ENCODE data around the gene HOXC10.

Gene HOXC10

DNA sequence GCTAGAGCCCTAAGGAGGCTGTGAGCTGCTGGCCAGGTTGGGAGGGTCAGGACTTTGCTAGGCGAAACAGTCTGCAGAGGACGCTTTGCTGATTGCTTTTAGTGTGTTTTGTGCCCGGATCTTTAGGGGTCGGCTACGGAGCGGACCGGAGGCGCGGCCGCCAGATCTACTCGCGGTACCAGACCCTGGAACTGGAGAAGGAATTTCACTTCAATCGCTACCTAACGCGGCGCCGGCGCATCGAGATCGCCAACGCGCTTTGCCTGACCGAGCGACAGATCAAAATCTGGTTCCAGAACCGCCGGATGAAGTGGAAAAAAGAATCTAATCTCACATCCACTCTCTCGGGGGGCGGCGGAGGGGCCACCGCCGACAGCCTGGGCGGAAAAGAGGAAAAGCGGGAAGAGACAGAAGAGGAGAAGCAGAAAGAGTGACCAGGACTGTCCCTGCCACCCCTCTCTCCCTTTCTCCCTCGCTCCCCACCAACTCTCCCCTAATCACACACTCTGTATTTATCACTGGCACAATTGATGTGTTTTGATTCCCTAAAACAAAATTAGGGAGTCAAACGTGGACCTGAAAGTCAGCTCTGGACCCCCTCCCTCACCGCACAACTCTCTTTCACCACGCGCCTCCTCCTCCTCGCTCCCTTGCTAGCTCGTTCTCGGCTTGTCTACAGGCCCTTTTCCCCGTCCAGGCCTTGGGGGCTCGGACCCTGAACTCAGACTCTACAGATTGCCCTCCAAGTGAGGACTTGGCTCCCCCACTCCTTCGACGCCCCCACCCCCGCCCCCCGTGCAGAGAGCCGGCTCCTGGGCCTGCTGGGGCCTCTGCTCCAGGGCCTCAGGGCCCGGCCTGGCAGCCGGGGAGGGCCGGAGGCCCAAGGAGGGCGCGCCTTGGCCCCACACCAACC, 44.8 kb downstream of the HOXC10 start:
- DNase-seq (ENCODE audit: low read depth, low spot score) = no peak

DNA sequence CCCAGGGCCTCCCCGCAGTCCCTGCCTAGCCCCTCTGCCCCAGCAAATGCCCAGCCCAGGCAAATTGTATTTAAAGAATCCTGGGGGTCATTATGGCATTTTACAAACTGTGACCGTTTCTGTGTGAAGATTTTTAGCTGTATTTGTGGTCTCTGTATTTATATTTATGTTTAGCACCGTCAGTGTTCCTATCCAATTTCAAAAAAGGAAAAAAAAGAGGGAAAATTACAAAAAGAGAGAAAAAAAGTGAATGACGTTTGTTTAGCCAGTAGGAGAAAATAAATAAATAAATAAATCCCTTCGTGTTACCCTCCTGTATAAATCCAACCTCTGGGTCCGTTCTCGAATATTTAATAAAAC, 45.5 kb downstream of the HOXC10 start:
- no peak for DNase-seq (ENCODE audit: low read depth, low spot score)

DNA sequence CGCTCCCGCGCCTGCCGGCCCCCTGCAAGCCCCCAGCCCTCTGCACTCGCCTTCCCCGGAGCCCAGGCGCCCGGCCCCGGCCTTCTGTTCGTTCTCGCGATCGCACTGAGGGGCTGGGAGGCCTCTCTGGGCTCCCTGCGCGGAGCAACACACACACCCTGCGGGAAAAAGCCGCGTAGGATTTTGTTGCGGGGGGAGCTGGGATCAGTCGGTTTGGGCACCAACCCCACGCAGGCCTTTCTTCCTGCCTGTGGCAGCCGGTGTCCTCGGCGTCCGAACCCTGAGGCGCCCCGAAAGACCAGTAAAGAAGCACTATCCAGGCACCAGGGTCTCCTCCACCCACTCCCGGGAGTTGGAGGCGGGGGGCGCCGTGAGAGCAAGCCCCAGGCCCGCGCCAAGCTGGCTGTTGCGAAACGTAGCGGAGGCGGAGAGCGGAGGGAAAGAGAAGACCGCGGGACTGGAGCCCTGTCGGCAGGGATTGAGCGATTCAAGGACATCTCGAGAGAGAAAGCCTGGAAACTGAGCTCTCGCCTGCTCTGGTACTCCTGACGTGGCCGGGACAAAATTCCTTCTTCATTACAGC, 46.0 kb downstream of the HOXC10 start:
- no peak for DNase-seq (ENCODE audit: low read depth, low spot score)

DNA sequence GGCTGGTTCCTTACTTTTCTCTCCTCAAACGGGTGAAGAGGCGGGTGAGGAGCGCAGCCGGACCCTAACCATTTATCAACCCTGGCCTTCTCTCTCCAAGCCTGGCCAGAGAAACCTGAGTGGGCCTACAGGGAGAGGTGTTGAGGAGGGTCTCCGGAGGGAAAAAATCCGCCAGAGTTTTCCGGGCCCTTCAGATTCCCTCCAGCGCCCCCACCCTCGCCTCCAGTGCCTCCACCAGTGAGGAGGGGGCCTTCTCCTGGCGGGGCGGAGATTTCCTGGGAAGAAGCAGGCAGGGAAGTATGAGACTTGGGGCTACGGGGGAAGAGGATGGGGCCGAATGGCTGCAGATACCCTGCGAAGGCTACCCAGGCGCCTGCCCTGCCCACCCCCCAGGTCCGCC, 46.5 kb downstream of the HOXC10 start:
- DNase-seq (ENCODE audit: low read depth, low spot score) = no peak

DNA sequence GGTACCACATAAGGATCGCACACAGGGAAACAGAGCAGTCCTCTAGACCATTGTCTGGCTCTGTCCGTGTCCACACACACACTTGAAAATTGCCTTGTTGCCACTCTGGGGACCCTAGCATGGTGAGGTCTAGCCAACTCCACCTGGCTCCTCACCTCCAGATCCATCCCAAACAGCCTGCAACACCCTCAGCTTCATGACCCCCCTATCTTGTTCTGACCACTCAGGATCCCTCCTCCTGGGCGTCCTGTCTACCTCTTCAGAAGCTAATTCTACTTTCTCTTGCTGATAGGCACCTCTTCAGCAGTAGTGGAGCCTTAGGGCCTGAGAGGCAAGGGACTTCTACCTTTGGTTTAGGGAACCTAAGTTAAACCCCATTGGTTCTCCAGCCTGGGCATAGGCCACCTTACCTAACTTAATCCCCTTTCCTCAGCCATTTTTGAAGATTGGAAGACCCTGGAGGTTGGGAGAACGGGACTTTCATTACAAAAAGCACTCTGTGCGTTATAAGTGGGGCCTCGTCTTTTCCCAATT, 47.2 kb downstream of the HOXC10 start:
- DNase-seq (ENCODE audit: low read depth, low spot score) = no peak

DNA sequence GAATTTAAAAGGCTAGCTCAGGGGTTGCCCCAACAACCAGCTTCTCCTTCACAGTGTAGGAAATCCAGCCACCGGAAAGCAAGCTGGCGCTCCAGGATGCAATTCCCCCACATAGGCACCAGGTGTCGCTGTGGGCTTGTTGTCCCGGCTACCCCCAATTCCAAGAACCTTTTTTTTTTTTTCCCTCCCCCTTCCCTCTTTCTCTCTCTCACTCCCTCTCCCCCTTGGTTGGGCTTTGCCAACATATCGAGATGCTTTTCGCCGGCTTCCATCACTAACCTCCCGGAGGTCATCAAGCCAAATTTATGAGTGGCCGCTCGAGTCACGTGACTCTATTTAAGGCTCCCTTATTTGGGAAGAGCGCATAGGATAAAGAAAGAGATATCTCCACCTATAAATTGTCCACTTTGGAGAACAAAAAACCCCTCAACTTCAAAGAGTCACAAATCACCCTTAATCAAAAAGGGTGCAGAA, 47.7 kb downstream of the HOXC10 start, which contains the start of gene HOXC5:
Gene HOXC5, plus strand, starts transcription at position 424 of the 474 bp plus-strand sequence. CDS start 73 bp downstream, outside the sequence.
- peak; percentile 6 for DNase-seq (ENCODE audit: low read depth, low spot score)

DNA sequence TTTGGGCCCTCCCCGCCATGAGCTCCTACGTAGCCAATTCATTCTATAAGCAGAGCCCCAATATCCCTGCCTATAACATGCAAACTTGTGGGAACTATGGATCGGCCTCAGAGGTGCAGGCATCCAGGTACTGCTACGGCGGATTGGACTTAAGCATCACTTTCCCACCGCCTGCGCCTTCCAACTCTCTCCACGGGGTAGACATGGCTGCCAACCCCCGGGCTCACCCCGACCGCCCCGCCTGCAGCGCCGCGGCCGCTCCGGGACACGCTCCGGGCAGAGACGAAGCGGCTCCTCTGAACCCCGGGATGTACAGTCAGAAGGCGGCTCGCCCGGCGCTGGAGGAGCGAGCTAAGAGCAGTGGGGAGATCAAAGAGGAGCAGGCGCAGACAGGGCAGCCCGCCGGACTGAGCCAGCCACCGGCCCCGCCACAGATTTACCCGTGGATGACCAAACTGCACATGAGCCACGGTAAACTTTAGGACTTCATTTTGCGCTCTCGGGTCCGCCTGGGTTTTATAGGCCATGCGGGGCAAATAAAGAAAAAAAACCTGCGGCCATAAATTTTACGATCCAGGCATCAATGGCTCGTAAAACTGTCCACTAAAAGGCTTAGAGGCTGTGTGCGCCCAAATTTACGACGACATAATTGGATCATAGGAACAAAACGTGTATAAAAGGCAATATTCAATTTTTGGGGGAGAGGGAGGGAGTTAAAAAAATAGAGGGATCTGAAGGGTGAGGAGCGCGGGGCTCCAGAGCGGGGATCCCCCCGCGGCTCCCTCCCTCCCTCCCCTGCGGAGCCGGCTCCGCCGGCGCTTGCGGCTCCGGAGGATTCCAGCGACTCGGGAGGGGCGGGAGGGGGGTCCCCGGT, 48.4 kb downstream of the HOXC10 start:
- DNase-seq (ENCODE audit: low read depth, low spot score) = no peak

DNA sequence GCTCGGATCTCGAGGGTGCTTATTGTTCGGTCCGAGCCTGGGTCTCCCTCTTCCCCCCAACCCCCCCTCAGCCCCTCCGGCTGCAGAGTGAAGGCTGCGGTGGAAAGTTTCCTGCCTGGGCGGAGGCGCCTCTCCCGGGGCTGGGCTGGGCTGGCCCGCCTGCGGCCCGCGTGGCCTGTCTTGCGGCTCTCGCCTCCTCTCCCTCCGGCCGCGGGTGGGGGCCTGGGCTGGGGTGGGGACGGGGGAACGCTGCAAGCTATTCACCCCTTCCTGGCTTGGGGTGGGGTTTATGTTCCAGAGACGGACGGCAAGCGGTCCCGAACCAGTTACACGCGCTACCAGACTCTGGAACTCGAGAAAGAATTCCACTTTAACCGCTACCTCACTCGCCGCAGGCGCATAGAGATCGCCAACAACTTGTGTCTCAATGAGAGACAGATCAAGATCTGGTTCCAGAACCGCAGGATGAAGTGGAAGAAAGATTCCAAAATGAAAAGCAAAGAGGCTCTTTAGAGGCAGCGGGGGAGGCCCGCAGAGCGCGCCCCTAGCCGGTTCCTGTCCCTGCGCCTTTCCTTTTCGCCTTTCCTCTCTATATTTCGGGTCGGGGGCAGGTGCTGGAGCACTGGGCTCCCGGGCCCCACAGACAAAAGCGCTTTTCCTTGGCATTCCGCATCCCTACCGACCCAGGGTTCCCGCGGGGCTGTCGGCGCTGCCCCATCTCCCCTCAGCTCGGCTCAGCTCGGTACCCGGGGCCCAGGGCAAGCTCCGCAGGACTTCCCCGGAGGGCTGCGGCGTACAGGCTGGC, 49.2 kb downstream of the HOXC10 start:
- DNase-seq (ENCODE audit: low read depth, low spot score) = no peak

DNA sequence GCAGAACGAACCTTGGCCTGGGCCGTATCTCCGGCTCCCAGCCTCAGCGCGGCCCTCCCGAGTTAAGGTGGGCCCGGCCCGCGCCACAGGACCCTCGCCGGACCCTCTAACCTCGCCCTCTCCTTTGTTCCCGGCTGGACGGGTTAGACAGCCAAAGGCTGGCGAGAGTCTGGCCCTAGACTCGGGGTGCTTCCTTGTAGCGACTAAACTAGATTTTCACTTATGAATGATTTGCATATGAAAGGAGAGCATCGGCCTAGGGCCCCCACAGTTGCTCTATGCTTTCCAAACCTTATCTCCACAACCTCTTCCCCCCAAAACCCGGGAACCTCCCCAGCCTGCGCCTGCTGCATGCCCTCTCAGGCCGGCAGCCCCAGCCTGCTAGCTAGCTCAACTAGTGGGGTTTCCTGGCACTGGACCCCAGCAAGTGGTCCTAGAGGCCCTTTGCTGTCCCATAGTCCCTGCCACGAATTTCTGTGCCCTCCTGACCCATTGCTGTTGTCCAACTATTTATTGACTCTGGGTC, 49.9 kb downstream of the HOXC10 start:
- no peak for DNase-seq (ENCODE audit: low read depth, low spot score)

DNA sequence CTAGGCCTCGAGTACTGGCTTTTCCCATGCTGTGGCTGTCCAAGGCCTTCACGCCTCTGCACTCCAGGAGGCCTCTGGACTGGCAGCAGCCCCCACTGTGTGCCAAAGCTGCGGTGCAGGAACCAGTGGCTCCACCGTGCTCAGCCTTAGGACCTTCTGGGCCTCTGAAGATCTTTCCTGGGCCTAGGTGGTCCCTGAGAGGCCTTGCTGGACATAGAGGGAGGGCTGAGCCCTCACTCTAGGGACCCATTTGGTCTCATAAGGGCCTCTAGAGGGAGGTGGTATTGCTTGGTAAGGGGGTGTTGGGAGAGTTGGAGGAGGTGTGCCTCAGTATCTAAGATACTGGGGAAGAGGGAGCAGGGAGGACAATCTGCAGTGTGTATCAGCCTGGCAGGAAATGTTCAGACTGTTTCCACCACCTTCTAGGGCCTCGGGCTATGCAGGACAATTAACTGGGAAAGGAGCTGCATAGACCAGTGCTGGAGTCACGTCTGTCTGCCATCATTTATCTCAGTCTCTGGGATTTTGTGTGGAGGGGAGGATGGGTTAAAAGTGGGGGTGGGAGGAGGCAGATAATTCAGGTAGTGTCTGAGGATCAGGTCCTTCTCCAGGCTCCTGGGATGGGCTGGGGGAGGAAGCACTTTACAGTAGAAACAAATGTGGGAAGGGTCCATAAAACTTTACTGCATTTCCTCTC, 50.8 kb downstream of the HOXC10 start:
- DNase-seq (ENCODE audit: low read depth, low spot score) = no peak

DNA sequence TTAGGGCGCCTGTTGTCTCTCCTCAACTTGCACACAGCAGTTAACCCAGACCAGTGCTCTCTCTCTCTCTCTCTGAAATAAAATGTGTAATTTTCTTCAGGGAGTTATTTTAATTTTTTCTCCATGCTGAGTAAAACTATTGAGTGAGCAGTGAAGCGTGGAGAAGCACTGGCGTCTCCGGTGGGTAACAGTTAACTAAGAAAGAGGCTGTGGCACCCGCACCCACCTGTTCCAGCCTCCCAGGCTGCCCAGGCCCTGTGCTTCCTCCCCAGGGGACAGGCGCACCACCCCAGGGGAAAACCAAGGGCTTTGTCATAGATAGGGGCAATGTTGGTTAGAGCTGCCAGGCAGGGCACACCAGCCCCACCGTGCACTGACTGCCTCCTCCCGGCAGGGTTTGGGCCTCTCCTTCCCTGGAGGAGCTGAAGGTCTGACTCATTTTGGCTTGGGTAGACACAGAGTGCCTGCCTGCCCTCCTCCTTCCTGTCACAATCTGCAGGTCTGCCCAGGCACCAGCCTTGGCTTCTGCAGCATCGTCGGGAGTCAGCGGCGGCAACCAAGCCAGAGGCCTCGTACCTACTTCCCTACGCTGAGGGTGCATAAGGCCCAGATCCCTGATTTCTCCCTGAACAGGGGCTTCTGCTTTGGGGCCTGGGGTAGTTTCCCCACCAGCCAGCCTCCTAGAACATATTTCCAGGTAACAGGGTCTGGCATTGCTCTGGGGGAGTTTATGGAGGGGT, 51.8 kb downstream of the HOXC10 start:
- no peak for DNase-seq (ENCODE audit: low read depth, low spot score)

DNA sequence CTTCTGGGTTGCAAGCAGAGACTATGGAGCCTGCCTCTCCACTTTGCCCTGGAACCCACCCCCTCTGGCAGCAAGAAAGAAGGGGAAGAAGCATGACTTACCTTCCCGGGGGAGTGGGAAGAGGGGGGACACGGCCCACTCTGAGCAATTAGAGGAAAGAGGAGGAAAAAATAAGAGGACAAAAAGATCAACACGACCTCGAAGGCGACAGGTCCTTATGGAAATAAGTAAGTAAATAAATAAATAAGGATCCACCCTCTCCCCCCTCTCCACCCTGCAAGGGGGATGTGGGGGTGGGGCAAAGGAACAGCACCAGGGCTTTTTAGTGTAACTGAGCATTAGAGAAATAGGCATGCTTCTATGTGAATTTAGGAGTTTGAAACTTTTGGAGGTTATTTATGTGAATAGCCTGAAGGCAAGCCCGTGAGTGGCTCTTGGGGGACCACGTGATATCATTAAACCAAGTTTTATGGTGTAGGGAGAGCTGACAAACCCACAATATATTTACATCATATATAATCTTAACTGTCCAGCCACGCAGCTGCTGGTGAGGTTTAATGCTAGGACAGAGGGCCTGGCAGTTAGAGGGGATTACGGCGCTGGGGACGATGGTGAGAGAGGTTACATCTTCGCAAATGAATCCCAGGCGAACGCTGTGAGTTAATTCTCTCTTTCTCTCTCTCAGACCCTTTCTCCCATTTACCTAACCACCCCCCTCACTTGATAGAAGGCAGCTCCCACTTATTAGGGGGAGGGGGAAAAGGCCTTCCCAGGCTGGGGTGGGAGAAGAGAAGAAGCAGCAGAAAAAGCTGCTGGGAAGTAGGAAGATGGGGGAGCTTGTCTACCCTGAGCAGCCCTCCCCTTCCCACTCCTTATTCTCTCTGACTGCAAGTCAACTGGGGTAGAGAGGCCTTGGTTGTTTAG, 52.7 kb downstream of the HOXC10 start:
- DNase-seq (ENCODE audit: low read depth, low spot score) = no peak

DNA sequence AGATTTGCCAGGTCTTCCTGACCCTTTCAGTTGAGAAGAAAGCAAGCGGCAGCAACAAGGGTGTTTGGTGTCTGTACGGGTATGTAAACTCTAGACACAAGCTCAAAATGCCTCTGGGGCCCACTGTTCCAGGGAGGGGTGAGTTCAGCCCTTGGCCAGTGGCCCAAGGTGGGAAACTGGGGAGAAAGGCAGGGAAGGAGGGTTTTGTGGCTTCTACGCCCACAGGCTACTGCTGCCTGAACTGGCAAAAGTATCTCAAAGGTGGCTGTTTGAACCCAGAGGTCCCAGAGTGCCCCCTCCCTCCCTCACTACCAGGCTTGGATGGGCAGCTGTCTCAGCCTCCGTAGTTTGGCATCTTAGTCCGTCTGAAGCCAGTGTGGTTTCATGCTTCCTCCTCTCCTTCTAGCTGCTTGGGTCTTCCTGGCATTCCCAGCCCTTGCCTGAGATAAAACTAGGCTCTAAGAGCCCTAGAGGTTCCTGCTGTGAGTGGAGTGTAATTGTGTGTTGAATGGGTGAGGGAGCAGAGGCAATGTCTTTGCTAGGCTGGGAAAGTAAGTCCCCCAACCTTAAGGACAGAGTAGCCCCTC, 53.4 kb downstream of the HOXC10 start:
- no peak for DNase-seq (ENCODE audit: low read depth, low spot score)

DNA sequence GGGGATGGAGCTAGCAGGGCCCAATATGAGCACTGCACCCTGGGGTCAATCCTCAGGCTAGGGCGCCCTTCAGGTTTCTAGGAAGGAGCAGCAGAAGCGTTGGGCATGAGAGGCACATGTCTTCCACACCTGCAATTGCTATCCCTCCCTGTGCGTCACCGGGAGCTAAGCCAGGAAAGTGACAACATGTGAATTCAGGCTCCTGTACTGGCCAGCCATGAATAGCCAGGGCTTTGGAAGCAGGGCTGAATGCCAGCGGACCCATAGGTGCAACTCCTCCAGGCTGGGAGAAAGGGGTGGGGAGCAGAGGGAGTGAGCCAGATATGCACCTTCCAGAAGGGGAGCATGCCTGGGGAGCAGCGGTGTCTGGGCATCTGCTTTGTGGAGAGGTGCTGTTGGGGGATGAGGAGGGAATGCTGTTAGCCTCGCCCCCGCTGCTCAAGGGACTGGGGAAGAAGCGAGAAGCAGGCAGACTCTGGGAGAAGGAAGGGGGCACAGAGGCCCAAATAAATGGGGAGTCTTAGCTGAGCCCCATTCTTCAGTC, 54.0 kb downstream of the HOXC10 start:
- no peak for DNase-seq (ENCODE audit: low read depth, low spot score)

DNA sequence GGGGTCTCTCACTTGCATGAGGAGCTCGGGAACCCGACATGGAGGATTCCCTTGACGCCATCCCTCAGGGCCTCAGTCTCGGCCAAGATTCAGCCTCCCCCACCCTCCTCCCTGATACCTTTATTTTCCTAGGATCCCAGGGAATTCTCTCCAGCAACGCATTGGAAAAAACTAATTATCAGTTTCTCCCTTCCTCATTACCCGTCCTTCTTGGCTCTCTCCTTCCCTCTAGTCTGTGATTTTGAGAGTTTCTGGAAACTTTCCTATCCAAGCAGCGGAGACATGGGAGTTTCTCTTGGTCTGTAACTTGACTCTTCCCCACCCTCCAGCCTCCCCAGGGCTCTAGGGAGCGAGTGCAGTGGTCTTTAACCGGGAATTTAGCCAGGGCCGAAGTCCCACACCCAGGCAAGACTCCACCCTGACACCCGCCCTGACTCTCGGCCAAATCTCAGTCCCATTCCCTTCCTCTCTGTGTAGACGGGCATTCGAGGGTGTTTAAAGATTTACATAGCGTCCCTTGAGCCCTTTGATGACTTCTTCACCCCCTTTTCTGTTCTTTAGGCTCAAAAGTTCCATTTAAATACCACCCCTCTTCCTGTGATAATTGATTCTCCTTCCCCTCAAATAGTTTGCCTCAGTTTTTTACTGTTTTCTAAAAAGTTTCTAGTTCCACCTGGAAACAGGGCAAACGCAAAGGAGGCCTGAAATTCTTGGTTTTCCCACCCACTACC, 54.6 kb downstream of the HOXC10 start:
- DNase-seq (ENCODE audit: low read depth, low spot score) = no peak

All from activated CD4-positive, CD25-positive, alpha-beta regulatory T cell treated with anti-CD3 and anti-CD28 coated beads, Interleukin-2, amount 50 U/mL, for 16 hours (primary cell).